ENCODE data around the gene PHYHD1. TPM values are rescaled to one million over a fixed set of nuclear protein-coding genes. Genes with fewer than 3 reads are reported as not detected.

Gene PHYHD1
- total and polyA plus RNA-seq, 4 donors: 21.4 to 86.3 (median 46.0) TPM

- Histone ChIP-seq H3K4me1 (ENCODE audit: control insufficient read depth in 5 of 5, insufficient read depth in 5 of 5, low read length in 5 of 5) (peaks cover 18 to 66% (median 27%) of the 10 kb centered on the region in 5 donors), H3K27me3 (ENCODE audit: control insufficient read depth in 3 of 3, insufficient read depth in 3 of 3, low read length in 2 of 3) (no peaks in the 10 kb centered on the region), H3K9ac (ENCODE audit: insufficient read depth in 1 of 2, low read length in 2 of 2) (no peak overlapping the region), H3K9me3 (ENCODE audit: control insufficient read depth in 4 of 4, insufficient read depth in 3 of 4, low read length in 3 of 4) (no peaks in the 10 kb centered on the region), H3K4me3 (no peak overlapping the region), H3K27ac (ENCODE audit: low read depth in 1 of 2, low read length in 1 of 2) (peak overlapping the region; percentile 64 to 90), H3K36me3 (ENCODE audit: control insufficient read depth in 4 of 4, insufficient read depth in 4 of 4, low read length in 4 of 4) (peaks cover 0 to 18% (median 8%) of the 10 kb centered on the region in 4 donors)
- no peak for ATAC-seq (ENCODE audit: insufficient read depth, low FRiP score)
- no peak for DNase-seq
- TF ChIP-seq CTCF (IDR thresholded peaks at IDR 0.05; ENCODE audit: control extremely low read depth, extremely low read depth): no peak
- 69 to 90% methylated on average over 18 of the region's 18 CpGs for WGBS, 2 donors
These were observed 4.6 kb upstream of the PHYHD1 start for GRCh38 chr9:128916204-128916603.

- Histone ChIP-seq H3K9ac (ENCODE audit: insufficient read depth in 1 of 2, low read length in 2 of 2) (peak overlapping the region in 1 of 2 donors; percentile 24), H3K36me3 (ENCODE audit: control insufficient read depth in 4 of 4, insufficient read depth in 4 of 4, low read length in 4 of 4) (peaks cover 0 to 18% (median 8%) of the 10 kb centered on the region in 4 donors), H3K4me3 (no peak overlapping the region), H3K9me3 (ENCODE audit: control insufficient read depth in 4 of 4, insufficient read depth in 3 of 4, low read length in 3 of 4) (no peaks in the 10 kb centered on the region), H3K27ac (ENCODE audit: low read depth in 1 of 2, low read length in 1 of 2) (peak overlapping the region; percentile 64 to 90), H3K4me1 (ENCODE audit: control insufficient read depth in 5 of 5, insufficient read depth in 5 of 5, low read length in 5 of 5) (peaks cover 14 to 65% (median 30%) of the 10 kb centered on the region in 5 donors), H3K27me3 (ENCODE audit: control insufficient read depth in 3 of 3, insufficient read depth in 3 of 3, low read length in 2 of 3) (no peaks in the 10 kb centered on the region)
- ATAC-seq (ENCODE audit: insufficient read depth, low FRiP score): no peak
- WGBS, 2 donors: 86 to 89% methylated on average over 11 of the region's 11 CpGs
- DNase-seq: no peak
- TF ChIP-seq CTCF (IDR thresholded peaks at IDR 0.05; ENCODE audit: control extremely low read depth, extremely low read depth): no peak
These were observed 4.0 kb upstream of the PHYHD1 start for GRCh38 chr9:128916745-128917144.

GRCh38 chr9:128917151-128917849 is 3.5 kb upstream of the PHYHD1 start:
- WGBS, 2 donors: 62 to 78% methylated on average over 26 of the region's 26 CpGs
- TF ChIP-seq CTCF (IDR thresholded peaks at IDR 0.05; ENCODE audit: control extremely low read depth, extremely low read depth): no peak
- H3K4me1 ChIP-seq (ENCODE audit: control insufficient read depth in 5 of 5, insufficient read depth in 5 of 5, low read length in 5 of 5): peaks cover 8 to 64% (median 25%) of the 10 kb centered on the region in 5 donors
- DNase-seq: peak; percentile 86 to 94 (median 92)
- H3K27me3 ChIP-seq (ENCODE audit: control insufficient read depth in 3 of 3, insufficient read depth in 3 of 3, low read length in 2 of 3): no peaks in the 10 kb centered on the region
- peak overlapping the region in 1 of 2 donors; percentile 24 for H3K9ac ChIP-seq (ENCODE audit: insufficient read depth in 1 of 2, low read length in 2 of 2)
- ATAC-seq (ENCODE audit: insufficient read depth, low FRiP score): no peak
- peak overlapping the region; percentile 17 to 75 for H3K27ac ChIP-seq (ENCODE audit: low read depth in 1 of 2, low read length in 1 of 2)
- H3K36me3 ChIP-seq (ENCODE audit: control insufficient read depth in 4 of 4, insufficient read depth in 4 of 4, low read length in 4 of 4): peaks cover 0 to 18% (median 8%) of the 10 kb centered on the region in 4 donors
- no peaks in the 10 kb centered on the region for H3K9me3 ChIP-seq (ENCODE audit: control insufficient read depth in 4 of 4, insufficient read depth in 3 of 4, low read length in 3 of 4)
- H3K4me3 ChIP-seq: no peak overlapping the region
